NCI-H526 (cell line): ENCODE results near the gene PCDHA8.
"Not testable (repeated sequence)": the region's sequence is repeated elsewhere in the genome, so short reads cannot be mapped to it uniquely, and the experiment has no call there.

Experiments used
- DNase-seq, 2 experiments: peaks; one replicate each; lab custom pipeline; 2025; lab: John Stamatoyannopoulos, UW

PCDHA8 gene

DNA sequence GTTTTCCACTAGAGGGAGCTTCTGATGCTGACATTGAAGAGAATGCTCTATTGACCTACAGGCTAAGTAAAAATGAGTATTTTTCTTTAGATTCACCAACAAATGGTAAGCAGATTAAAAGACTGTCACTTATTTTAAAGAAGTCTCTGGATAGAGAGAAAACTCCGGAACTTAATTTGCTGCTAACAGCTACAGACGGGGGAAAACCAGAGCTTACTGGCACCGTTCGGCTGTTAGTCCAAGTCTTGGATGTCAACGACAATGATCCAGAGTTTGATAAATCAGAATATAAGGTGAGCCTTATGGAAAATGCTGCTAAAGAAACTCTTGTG is 28.5 kb downstream of the PCDHA8 start:
- DNase-seq, result no peak

DNA sequence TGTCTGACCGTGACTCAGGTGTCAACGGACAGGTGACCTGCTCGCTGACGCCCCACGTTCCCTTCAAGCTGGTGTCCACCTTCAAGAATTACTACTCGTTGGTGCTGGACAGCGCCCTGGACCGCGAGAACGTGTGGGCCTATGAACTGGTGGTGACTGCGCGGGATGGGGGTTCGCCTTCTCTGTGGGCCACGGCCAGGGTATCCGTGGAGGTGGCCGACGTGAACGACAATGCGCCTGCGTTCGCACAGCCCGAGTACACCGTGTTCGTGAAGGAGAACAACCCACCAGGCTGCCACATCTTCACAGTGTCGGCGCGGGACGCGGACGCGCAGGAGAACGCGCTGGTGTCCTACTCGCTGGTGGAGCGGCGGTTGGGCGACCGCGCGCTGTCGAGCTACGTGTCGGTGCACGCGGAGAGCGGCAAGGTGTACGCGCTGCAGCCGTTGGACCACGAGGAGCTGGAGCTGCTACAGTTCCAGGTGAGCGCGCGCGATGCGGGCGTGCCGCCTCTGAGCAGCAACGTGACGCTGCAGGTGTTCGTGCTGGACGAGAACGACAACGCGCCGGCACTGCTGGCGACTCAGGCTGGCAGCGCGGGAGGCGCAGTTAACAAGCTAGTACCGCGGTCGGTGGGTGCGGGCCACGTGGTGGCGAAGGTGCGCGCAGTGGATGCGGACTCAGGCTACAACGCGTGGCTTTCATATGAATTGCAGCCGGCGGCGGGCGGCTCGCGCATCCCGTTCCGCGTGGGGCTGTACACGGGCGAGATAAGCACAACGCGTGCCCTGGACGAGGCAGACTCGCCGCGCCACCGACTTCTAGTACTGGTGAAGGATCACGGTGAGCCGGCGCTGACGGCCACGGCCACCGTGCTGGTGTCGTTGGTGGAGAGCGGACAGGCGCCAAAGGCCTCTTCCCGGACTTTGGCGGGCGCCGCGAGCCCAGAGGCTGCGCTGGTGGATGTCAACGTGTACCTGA is 29.5 kb downstream of the PCDHA8 start:
- no peak for DNase-seq

DNA sequence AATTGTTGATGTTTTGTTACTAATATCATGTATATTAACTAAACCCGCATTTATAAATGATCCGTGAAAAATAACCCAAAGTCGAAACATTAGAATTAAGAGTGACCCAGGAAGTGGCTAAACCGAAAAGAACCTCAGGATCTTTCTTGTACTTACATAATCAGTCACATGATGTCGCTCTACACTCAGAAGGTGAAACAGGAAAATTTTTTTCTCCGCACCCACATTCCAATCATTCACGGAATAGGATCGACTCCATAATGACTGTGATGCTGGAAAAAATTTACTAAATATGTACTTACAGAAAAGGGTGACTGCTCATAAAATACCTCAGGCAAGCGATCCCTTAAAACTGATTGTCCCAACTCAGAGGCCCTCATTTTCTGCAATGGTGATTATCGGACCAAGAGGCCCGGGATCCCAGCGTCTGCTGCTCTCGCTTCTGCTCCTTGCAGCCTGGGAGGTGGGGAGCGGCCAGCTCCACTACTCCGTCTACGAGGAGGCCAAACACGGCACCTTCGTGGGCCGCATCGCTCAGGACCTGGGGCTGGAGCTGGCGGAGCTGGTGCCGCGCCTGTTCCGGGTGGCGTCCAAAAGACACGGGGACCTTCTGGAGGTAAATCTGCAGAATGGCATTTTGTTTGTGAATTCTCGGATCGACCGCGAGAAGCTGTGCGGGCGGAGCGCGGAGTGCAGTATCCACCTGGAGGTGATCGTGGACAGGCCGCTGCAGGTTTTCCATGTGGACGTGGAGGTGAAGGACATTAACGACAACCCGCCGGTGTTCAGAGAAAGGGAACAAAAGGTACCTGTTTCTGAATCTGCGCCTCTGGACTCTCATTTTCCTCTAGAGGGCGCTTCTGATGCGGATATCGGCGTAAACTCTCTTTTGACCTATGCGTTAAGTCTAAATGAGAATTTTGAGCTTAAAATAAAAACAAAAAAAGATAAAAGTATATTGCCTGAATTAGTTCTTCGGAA is 34.4 kb downstream of the PCDHA8 start, which contains the start of gene PCDHA12:
Gene PCDHA12, plus strand, starts transcription at position 224 of the 981 bp plus-strand sequence. Its CDS starts 165 bp downstream, at position 389.
- no peak for DNase-seq

DNA sequence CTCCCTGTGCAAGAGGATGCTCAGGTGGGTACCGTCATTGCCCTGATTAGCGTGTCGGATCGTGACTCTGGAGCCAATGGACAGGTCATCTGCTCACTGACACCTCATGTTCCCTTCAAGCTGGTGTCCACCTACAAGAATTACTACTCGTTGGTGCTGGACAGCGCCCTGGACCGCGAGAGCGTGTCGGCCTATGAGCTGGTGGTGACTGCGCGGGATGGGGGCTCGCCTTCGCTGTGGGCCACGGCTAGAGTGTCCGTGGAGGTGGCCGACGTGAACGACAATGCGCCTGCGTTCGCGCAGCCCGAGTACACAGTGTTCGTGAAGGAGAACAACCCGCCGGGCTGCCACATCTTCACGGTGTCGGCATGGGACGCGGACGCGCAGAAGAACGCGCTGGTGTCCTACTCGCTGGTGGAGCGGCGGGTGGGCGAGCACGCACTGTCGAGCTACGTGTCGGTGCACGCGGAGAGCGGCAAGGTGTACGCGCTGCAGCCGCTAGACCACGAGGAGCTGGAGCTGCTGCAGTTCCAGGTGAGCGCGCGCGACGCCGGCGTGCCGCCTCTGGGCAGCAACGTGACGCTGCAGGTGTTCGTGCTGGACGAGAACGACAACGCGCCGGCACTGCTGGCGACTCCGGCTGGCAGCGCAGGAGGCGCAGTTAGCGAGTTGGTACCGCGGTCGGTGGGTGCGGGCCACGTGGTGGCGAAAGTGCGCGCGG is 35.7 kb downstream of the PCDHA8 start:
- not testable (repeated sequence) for DNase-seq

DNA sequence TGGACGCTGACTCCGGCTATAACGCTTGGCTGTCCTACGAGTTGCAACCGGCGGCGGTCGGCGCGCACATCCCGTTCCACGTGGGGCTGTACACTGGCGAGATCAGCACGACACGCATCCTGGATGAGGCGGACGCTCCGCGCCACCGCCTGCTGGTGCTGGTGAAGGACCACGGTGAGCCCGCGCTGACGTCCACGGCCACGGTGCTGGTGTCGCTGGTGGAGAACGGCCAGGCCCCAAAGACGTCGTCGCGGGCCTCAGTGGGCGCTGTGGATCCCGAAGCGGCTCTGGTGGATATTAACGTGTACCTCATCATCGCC is 36.2 kb downstream of the PCDHA8 start:
- DNase-seq, result no peak

DNA sequence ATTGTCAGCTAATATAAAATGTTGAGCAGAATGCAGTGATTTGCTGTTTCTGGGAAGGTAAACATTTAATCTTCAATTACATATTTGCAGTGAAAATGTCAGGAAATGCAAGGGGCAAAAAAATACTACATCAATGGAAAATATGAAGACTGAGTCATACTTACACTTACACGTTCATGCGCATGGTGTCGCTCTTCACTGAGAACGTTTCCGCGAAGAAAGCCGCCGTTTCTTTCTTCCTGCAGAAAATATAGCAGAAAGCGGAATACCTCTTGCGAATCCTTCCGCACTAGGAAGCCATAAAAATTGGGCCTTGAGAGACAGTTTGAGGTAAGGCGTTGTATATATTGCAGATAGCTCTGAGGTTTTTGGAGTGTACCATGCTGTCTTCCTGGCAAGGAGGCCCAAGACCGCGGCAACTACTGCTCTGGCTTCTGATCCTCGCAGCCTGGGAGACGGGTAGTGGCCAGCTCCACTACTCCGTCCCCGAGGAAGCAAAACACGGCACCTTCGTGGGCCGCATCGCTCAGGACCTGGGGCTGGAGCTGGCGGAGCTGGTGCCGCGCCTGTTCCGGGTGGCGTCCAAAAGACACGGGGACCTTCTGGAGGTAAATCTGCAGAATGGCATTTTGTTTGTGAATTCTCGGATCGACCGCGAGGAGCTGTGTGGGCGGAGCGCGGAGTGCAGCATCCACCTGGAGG is 41.1 kb downstream of the PCDHA8 start, which contains the start of gene PCDHA13:
Gene PCDHA13, plus strand, starts transcription at position 236 of the 702 bp plus-strand sequence. Its CDS starts 145 bp downstream, at position 381.
- DNase-seq, result no peak

DNA sequence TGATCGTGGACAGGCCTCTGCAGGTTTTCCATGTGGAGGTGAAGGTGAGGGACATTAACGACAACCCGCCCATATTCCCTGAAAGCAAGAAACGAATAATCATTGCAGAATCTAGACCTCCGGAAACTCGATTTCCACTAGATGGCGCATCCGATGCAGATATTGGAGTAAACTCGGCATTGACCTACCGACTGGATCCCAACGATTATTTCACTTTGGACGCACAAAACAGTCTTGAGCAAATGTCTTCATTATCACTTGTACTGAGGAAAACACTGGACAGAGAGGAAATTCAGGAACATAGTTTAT is 41.6 kb downstream of the PCDHA8 start:
- peak; percentile 1 to 66 for DNase-seq

DNA sequence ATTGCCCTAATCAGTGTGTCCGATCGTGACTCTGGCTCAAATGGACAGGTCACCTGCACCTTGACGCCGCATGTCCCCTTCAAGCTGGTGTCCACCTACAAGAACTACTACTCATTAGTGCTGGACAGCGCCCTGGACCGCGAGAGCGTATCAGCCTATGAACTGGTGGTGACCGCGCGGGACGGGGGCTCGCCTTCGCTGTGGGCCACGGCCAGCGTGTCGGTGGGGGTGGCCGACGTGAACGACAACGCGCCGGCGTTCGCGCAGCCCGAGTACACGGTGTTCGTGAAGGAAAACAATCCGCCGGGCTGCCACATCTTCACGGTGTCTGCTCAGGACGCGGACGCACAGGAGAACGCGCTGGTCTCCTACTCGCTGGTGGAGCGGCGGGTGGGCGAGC is 42.4 kb downstream of the PCDHA8 start:
- DNase-seq, result no peak

DNA sequence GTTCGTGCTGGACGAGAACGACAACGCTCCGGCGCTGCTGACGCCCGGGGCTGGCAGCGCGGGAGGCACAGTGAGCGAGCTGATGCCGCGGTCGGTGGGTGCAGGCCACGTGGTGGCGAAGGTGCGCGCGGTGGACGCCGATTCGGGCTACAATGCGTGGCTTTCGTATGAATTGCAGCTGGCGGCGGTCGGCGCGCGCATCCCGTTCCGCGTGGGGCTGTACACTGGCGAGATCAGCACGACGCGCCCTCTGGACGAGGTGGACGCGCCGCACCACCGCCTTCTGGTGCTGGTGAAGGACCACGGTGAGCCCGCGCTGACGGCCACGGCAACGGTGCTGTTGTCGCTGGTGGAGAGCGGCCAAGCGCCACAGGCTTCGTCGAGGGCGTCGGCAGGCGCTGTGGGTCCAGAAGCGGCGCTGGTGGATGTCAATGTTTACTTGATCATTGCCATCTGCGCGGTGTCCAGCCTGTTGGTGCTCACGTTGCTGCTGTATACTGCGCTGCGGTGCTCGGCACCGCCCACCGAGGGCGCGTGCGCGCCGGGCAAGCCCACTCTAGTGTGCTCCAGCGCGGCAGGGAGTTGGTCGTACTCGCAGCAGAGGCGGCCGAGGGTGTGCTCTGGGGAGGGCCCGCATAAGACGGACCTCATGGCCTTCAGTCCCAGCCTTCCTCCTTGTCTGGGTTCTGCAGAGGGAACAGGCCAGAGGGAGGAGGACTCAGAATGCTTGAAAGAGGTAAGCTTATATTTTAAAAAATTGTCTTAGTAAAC is 43.1 kb downstream of the PCDHA8 start:
- no peak for DNase-seq
